ENCODE measurements around the gene ERGIC3. TPM values are rescaled to one million over a fixed set of nuclear protein-coding genes. Genes with fewer than 3 reads are reported as not detected.

ERGIC3 gene
- 212 to 242 TPM (median 237 TPM) in 5 replicates for total RNA-seq (2022; extraction: Qiagen RNA extraction)

DNA sequence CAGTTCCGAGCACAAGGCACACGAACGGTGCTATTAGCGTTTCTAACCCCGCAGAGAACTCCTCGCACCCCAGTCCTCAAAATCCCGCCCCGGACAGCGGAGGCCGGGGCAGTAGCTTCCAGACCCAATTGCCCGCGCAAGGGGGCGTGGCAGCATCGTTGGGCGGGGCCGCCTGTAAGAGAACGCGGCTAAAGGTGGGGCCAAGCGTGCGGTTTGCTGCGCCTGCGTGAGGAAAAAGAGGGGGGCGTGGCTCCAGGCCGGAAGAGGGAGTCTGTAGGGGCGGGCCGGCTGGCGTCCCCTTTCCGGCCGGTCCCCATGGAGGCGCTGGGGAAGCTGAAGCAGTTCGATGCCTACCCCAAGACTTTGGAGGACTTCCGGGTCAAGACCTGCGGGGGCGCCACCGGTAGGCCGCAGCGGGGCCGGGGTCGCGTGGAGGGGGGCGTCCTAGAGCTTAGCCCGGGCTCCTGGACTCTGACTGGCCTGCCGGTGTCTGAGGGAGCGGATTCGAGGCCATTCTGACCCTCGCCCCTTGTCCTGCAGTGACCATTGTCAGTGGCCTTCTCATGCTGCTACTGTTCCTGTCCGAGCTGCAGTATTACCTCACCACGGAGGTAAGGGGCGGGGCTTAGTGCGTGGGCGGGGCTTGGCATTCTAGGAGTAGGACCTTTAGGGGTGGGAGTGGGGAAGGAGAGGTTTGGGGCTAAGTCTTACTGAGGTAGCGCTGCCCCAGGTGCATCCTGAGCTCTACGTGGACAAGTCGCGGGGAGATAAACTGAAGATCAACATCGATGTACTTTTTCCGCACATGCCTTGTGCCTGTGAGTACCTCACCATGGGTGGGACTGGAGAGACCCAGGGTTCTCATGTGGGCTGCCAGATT, at the start of gene ERGIC3:
TSS of gene ERGIC3 (plus strand) at position 296 of the 880 bp plus-strand sequence. CDS start at position 316, 20 bp downstream.

DNA sequence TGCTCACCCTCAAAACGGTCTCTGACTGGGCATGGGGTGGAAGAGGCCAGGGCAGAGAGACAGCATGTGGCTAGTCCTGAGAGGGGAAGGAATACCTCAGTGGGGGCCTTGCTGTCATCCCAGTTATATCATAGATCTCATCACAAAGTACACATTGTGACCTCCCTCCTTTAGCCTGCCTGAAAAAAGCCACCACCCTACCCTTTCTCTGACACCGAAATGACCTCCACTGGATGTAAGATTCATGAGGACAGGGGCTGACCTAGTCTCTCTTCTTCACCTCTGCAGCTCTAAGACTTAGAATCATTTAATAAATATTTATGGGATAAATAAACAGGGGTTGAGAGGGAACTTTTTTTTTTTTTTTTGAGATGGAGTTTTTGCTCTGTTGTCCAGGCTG, 12.3 kb upstream of the ERGIC3 start, which contains the start of gene C20orf173:
TSS of gene C20orf173 (minus strand) at position 101 of the 400 bp plus-strand sequence. CDS start 279 bp downstream, outside the sequence.

Other genes starting within 250 kb of the ERGIC3 start
- 0.11 to 0.20 TPM (median 0.15 TPM) in 5 replicates for gene FAM83C, start 249.7 kb upstream of the ERGIC3 start, total RNA-seq (2022; extraction: Qiagen RNA extraction)
- 27.7 to 35.5 TPM (median 28.5 TPM) in 5 replicates for gene UQCC1, start 130.1 kb upstream of the ERGIC3 start, total RNA-seq (2022; extraction: Qiagen RNA extraction)
- not detected in 5 replicates for gene GDF5, start 103.8 kb upstream of the ERGIC3 start, total RNA-seq (2022; extraction: Qiagen RNA extraction)
- 22.7 to 30.3 TPM (median 24.9 TPM) in 5 replicates for gene CEP250, start 86.5 kb upstream of the ERGIC3 start, total RNA-seq (2022; extraction: Qiagen RNA extraction)
- gene C20orf173, start 12.4 kb upstream of the ERGIC3 start, total RNA-seq (2022; extraction: Qiagen RNA extraction) = not detected in 5 replicates
- gene SPAG4, start 73.8 kb downstream of the ERGIC3 start, total RNA-seq (2022; extraction: Qiagen RNA extraction) = 4.3 to 6.1 TPM (median 5.0 TPM) in 5 replicates
- 180 to 219 TPM (median 217 TPM) in 5 replicates for gene CPNE1, start 122.8 kb downstream of the ERGIC3 start, total RNA-seq (2022; extraction: Qiagen RNA extraction)
- 74.1 to 88.6 TPM (median 81.7 TPM) in 5 replicates for gene RBM12, start 122.8 kb downstream of the ERGIC3 start, total RNA-seq (2022; extraction: Qiagen RNA extraction)
- gene NFS1, start 157.3 kb downstream of the ERGIC3 start, total RNA-seq (2022; extraction: Qiagen RNA extraction) = 31.9 to 40.5 TPM (median 39.0 TPM) in 5 replicates
- gene ROMO1, start 157.3 kb downstream of the ERGIC3 start, total RNA-seq (2022; extraction: Qiagen RNA extraction) = 355 to 414 TPM (median 372 TPM) in 5 replicates
- 179 to 221 TPM (median 197 TPM) in 5 replicates for gene RBM39, start 200.2 kb downstream of the ERGIC3 start, total RNA-seq (2022; extraction: Qiagen RNA extraction)
- gene PHF20, start 229.9 kb downstream of the ERGIC3 start, total RNA-seq (2022; extraction: Qiagen RNA extraction) = 32.2 to 42.6 TPM (median 34.1 TPM) in 5 replicates